ENCODE measurements around the gene RXRA. TPM values are rescaled to one million over a fixed set of nuclear protein-coding genes. Genes with fewer than 3 reads are reported as not detected.

The RXRA gene
- total RNA-seq, 1 donor from 2014 or later: 89.0 TPM

- DNase-seq: no peak
- no peak for ATAC-seq (ENCODE audit: poor library complexity)
- intact Hi-C loops (cut with DNase I): no loop called here
Measured at GRCh38 chr9:134358026-134358661, 31.9 kb downstream of the RXRA start.

GRCh38 chr9:134358662-134359319 lies 32.5 kb downstream of the RXRA start:
- DNase-seq (peak; percentile 80), ATAC-seq (ENCODE audit: poor library complexity) (peak; percentile 42)
- intact Hi-C loops (cut with DNase I): no loop called here

- intact Hi-C loops (cut with DNase I): no loop called here
- no peak for DNase-seq
- ATAC-seq (ENCODE audit: poor library complexity): no peak
Measured at GRCh38 chr9:134359493-134360179, 33.4 kb downstream of the RXRA start.

DNA sequence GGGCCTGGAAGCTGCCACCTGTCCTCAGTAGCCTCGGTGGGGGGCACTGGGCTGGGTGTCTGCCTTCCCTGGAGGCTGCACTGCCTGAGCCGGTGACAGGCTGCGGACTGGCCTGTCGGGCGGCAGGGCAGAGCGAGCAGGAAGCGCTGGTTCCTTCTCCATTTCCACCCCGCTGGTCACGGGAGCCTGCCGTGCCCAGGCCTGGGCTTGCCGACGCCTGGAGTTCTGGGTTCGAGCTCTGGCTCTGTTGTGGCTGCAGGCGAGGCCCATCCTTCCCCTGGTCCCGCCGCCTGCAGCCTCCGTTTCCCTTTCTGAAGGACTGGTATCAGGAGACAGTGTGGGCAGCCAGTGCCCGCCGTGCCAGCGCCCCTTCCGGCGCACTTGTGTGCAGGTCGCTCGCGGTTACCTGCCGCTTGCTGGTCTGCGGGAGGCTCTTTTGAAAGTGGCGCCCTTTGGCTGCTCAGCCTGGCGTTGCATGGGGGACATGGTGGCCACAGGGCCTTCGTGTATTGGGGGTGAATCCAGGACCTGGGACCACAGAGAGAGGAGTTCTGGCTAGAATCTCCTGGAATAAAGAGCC lies 34.0 kb downstream of the RXRA start:
- intact Hi-C loops (cut with DNase I): no loop called here
- ATAC-seq (ENCODE audit: poor library complexity) (peak; percentile 4), DNase-seq (no peak)

DNA sequence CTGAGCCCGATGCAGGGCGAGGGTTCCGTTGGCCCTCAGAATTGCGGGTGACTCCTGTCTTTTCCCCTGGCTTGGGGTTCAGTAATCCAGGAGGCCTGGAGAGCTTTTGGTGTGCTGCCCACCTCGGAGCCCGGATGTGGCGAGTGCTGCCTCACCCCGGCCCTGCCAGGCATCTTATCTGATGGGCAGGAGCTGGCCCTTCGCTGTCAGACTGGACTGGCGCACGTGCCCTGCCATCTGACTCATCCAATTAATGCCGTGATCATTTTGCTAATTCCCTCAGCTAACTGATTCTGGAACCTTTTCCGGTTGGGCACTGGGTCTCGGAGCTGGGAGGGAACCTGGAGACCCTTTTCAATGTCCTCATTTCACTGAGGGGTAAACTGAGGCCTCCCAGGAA lies 34.6 kb downstream of the RXRA start:
- intact Hi-C loops (cut with DNase I): no loop called here
- DNase-seq (peak; percentile 79), ATAC-seq (ENCODE audit: poor library complexity) (peak; percentile 28)

DNA sequence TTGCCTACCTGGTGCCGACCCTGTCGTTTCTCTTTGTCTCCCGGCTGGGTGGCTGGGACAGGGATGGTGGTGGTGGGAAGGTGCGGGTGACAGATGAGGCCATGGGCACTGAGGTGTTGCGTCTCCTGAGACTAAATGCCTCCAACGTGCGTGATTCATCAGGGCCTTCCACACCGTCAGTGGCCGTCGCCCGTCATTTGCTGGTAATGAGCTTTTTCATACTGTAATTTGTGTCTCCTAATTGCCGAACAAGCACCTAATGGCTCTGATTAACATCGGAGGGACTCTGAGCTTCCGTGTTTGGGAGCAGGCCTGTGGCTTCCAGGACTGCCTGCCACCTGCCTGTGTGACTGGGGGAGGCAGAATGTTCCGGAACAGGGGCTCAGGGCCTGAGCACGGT lies 35.2 kb downstream of the RXRA start:
- intact Hi-C loops (cut with DNase I): no loop called here
- ATAC-seq (ENCODE audit: poor library complexity) (no peak), DNase-seq (no peak)

GRCh38 chr9:134361843-134362414 lies 35.7 kb downstream of the RXRA start:
- ATAC-seq (ENCODE audit: poor library complexity) (peak; percentile 1), DNase-seq (no peak)
- intact Hi-C loops (cut with DNase I): no loop called here

DNA sequence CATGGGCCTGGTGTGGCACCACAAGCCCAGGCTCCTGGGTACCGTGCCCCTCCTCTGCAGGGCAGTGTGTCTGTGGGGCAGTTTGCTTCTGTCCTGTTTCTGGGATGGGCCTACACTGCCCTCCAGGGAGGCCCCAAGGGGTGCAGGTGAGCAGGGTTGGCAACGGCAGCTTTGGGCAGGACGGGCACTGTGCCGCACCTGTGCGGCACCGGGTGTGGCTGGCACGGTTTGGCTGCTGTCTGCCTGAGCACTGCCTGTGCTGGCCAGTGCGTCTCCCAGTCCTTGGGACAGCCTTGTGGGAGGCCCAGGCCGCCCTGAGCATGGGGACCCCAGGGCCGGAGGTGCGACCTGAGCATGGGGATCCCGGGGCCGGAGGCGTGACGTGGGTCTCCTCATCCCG lies 37.2 kb downstream of the RXRA start:
- ATAC-seq (ENCODE audit: poor library complexity) (no peak), DNase-seq (no peak)
- intact Hi-C loops (cut with DNase I): no loop called here

- DNase-seq: no peak
- no peak for ATAC-seq (ENCODE audit: poor library complexity)
- intact Hi-C loops (cut with DNase I): no loop called here
Measured at GRCh38 chr9:134364391-134365114, 38.3 kb downstream of the RXRA start.

GRCh38 chr9:134365115-134365596 lies 38.9 kb downstream of the RXRA start:
- ATAC-seq (ENCODE audit: poor library complexity) (no peak), DNase-seq (no peak)
- intact Hi-C loops (cut with DNase I): no loop called here

- DNase-seq (peak; percentile 82), ATAC-seq (ENCODE audit: poor library complexity) (peak; percentile 74)
- intact Hi-C loops (cut with DNase I): no loop called here
Measured at GRCh38 chr9:134365791-134366222, 39.6 kb downstream of the RXRA start.

GRCh38 chr9:134366223-134367031 lies 40.2 kb downstream of the RXRA start:
- intact Hi-C loops (cut with DNase I): no loop called here
- DNase-seq (peak; percentile 95), ATAC-seq (ENCODE audit: poor library complexity) (peak; percentile 87)

- intact Hi-C loops (cut with DNase I): no loop called here
- ATAC-seq (ENCODE audit: poor library complexity) (no peak), DNase-seq (no peak)
Measured at GRCh38 chr9:134367061-134367460, 40.8 kb downstream of the RXRA start.

- ATAC-seq (ENCODE audit: poor library complexity): no peak
- intact Hi-C loops (cut with DNase I): no loop called here
- DNase-seq: no peak
Measured at GRCh38 chr9:134367791-134368490, 41.7 kb downstream of the RXRA start.

DNA sequence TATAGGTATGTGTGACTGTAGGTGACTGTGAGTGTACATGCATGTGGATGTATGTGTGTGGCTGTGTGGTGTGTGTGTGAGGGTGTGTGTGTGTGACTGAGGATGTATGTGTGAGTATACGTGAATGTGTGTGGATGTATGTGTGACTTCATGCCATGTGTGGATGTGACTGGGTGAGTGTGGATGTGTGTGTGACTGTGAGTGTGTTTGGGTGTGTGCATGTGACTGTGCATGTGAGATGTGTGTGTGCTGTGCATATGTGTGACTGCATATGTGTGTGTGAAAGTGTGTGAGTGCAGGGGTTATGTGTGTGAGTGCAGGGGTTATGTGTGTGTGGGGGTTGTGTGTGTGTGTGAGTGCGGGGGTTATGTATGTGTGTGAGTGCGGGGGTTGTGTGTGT lies 42.3 kb downstream of the RXRA start:
- intact Hi-C loops (cut with DNase I): no loop called here
- no peak for ATAC-seq (ENCODE audit: poor library complexity)
- no peak for DNase-seq

DNA sequence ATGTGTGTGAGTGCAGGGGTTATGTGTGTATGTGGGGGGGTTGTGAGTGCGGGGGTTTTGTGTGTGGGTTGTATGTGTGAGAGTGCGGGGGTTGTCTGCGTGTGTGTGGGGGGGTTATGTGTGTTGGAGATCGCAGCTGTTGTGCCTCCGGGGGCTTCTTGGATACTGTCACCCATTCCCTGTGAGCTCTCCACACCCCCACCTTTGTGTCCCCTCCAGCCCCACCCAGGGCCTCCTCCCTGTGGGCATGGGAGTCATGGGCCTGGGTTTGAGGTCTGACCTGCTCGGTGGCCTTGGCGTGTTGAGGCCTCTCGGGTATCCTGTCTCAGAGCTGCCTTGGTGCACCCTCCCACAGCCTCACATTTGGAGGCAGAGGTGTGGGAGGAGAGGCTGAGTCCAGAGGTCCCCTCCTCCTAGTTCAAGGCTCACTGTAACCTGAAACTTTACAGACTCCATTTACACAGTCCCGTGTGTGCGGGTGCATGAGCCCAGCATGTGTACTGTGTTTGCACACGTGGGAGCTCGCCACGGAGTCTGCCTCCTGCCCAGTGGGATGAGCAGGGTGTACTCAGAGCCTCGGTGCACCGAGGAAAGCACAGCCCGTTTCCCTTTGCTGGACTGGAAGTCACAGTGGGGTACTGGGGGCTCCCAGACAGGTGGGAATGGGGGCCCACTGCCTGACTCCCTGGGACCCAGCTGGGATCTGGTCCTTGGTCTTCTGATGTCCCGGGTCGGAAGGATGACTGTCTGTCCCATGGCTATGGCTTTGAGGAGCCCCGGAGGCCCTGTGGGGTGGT lies 43.4 kb downstream of the RXRA start:
- DNase-seq (no peak), ATAC-seq (ENCODE audit: poor library complexity) (no peak)
- intact Hi-C loops (cut with DNase I): loop anchor here (5.0 to 10.0 kb wide), 2 partner anchors 42 to 65 kb away; partner anchors contain the start of gene RXRA

DNA sequence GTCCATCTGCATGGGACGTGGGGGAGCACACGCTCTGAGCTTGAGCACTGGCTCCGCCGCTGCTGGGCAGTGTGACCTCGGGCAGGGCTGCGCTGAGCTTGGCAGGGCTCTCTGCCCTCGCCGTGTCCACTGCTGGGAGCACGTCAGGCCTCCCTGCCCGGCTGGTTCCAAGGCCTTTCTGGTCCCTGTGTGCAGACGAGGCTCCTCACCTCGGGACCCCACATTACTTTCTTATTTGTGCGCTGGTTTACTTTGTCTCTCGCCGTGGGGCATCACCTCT lies 43.9 kb downstream of the RXRA start:
- DNase-seq: no peak
- no peak for ATAC-seq (ENCODE audit: poor library complexity)
- intact Hi-C loops (cut with DNase I): loop anchor here (5.0 to 10.0 kb wide), 2 partner anchors 43 to 65 kb away; partner anchors contain the start of gene RXRA
